Stimulated activated CD4-positive, alpha-beta T cell treated with anti-CD3 and anti-CD28 coated beads, TNF-alpha, amount 100 ng/mL, for 24 hours (primary cell): ENCODE data around the gene LORICRIN.

Experiments used
- DNase-seq, 3 experiments: peaks; one replicate each; pipeline ENCODE4 v3.0.0-alpha.2; 2020; ENCODE audit warnings: low read depth in 3 of 3

LORICRIN gene

GRCh38 chr1:153306303-153307220, 47.1 kb downstream of the LORICRIN start:
- DNase-seq = no peak

- DNase-seq = no peak
Observed at GRCh38 chr1:153307221-153307600, 47.7 kb downstream of the LORICRIN start.

- DNase-seq = no peak
Observed at GRCh38 chr1:153308540-153308939, 49.1 kb downstream of the LORICRIN start.

GRCh38 chr1:153309441-153309840, 50.0 kb downstream of the LORICRIN start:
- DNase-seq = no peak

GRCh38 chr1:153310526-153310925, 51.0 kb downstream of the LORICRIN start:
- DNase-seq = no peak
